ENCODE data around the gene IFT57.

IFT57 gene

DNA sequence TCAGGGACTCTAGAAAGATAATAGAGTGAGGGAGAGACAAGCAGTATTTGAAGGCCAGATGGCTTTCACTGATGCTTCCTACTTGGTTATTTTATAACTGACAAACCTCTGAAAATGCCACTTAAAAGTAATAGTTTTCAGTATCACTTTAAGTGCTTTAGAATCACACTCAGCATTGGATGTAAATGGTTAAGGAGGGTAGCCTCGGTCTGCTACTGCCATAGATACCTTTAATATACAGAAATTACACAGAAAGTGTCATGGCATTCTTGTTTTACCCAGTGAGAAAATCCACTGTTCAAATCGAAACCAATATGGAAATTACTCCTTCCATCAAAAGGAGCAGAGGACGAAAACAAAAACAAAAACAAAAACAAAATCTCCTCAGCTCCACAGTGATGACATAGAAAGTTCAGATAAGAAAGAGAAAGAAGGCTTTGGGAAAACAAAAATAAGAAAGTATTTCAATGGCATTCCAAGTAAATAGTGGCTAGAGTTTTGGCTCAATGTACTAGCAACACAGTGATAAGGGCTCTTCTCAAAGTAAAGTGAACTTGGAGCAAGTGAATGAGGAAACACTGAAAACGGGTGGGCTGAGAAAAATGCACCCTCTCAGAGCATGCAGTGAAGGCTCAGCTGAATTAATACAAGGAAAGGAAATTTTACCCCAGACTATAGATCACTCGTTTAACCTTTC, 88.2 kb downstream of the IFT57 start:
- no peak for DNase-seq
- in situ Hi-C loops (cut with HindIII; ENCODE audit: low pct_ligation_motif_present, low pct_unique_long_range_greater_than_20kb, low sequenced_read_pairs), result no loop called here

DNA sequence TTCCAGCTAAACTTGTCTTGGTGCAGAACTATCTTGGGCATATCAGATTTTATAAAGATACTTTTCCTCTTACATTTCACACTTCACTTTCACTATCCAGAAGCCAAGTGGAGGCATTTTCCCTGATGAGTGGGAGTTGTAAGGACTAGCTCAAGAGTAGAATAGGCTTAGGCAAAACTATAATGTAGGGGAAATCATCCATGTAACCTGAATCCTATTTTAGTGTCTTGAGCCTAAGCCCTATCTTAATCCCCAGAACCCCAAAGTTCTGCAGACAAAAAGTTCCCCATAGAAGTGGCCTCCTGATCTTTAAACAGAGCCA, 89.2 kb downstream of the IFT57 start:
- DNase-seq, result no peak
- in situ Hi-C loops (cut with HindIII; ENCODE audit: low pct_ligation_motif_present, low pct_unique_long_range_greater_than_20kb, low sequenced_read_pairs), result no loop called here

DNA sequence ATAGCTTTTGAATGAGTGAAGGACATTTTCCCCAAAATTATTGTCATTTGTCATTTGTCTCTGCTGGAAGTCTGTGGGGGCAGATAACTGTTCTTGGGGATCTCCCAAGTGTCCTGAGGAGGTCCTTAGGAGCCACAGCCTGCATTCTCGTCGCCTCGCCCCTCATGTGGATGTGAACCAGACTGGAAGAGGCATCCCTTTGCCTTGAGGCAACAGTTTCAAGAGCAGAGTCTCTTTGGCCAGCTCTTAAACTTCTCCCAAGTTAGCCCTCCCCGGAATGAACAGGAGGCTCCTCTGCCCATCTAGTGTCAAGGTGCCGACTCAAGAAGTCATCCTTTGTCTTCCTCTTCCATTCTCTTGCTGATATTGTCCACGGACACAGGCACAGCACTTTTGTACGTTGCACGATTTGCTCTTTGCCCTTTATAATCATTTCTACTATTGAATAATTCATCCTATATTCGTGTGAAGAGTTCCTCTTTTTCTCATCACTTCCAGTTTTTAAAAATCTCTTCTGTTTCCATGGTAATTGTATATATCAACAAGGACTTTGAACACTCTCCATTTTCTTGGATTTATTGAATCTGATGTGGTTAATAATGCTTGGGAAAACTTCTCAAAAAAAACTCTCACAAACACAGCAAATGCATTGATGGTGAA, 90.6 kb downstream of the IFT57 start:
- DNase-seq, result no peak
- in situ Hi-C loops (cut with HindIII; ENCODE audit: low pct_ligation_motif_present, low pct_unique_long_range_greater_than_20kb, low sequenced_read_pairs), result no loop called here

DNA sequence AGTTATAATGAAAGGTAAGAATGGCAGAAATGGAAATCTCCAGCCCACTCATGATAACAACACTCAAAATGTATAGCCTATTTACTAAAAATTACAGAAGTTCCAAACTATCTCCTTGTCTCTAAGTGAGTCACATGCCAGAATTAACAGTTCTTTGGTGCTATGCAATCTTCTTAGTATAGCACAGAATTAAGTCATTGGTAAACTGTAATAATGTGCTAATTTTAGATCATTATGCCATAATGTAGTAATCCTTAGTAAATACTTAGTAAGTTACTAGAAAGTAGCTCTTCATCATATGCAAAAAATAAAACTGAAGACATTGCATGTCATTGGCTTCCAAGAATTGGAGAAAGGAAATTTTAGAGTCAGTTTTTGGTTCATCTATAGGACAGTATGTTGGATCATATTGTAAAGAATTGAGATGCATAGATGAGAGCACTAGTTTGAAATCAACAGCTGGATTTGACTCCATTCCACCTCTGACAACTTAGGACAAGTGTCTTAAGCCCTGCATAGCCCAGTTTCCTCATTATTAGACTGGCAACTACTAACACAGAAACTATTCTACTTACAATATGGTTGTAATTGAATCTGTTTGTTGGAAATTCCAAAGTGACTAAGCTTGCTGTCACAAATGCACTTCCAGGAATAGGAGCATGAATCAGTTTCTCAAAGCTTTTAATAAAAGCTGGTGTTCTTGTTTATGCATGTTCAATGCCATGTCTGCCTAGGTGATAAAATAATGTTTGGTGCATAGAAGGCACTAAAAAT, 91.3 kb downstream of the IFT57 start:
- in situ Hi-C loops (cut with HindIII; ENCODE audit: low pct_ligation_motif_present, low pct_unique_long_range_greater_than_20kb, low sequenced_read_pairs), result no loop called here
- DNase-seq, result peak; percentile 40

DNA sequence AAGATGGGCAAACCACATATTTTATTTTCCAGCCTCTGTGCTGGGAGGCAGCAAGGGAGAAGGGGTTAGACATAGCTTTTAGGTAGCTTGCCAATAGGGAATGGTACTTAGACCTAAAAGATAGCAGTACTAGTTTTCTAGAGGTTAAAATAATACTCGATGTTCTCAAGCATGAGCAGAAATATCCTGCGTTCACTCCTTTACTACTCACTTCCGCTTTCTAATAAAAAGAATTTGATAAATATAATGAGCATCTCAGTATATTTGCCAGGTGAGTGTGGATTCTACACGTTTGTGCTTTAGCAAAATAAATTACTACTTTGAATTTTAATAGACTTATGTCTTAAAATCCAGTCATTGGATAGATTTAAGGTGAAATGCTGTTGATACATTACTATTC, 92.0 kb downstream of the IFT57 start:
- no peak for DNase-seq
- in situ Hi-C loops (cut with HindIII; ENCODE audit: low pct_ligation_motif_present, low pct_unique_long_range_greater_than_20kb, low sequenced_read_pairs), result no loop called here

DNA sequence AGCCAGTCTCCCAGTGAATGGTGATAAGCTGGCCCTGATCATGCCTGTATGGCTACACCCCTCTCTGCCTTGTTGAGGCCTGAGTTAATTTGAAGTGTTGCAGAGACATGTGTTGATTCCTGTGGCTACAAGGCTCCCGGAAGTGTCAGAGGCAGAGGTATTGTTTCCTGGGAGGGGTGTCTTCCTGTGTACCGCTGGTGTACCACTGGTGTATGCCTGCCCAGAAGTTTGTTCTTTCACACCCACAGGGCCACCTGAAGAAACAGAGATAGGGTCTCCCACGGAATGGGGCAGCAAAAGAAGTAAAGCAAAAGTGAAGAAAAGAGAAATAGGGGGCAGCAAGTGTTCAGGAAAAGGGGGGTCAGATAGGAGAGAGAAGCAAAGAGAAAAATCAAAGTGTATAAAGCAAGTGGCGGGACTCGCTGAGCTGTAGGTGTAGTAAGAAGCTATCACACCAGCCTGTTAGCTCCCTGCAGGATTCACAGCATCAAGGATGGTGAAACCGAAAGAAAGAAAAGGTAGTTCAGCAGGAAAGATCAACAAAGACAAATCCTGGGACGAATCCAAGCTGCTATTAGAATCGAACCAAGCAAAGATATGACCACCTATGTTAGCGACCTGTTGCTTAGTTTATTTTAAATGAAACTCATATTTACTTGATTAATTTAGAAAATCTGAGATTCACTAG, 94.8 kb downstream of the IFT57 start:
- in situ Hi-C loops (cut with HindIII; ENCODE audit: low pct_ligation_motif_present, low pct_unique_long_range_greater_than_20kb, low sequenced_read_pairs), result no loop called here
- no peak for DNase-seq

DNA sequence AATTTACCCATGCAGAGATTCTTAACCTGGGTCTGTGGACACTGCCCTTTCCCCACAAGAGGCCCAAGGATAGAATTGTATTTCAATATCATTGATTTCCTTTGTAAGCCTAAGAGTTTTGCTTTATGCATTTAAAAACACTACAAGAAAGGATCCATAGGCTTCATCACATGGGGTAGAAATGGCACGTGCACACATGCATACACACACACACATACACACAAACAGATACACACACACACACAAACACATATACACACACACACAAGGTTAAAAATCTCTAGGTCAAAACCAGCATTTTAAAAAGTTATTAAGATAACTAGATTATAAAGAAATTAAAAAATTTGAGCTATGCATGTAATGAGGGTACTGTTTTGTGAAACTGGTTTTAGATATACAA, 95.9 kb downstream of the IFT57 start:
- no peak for DNase-seq
- in situ Hi-C loops (cut with HindIII; ENCODE audit: low pct_ligation_motif_present, low pct_unique_long_range_greater_than_20kb, low sequenced_read_pairs), result no loop called here

DNA sequence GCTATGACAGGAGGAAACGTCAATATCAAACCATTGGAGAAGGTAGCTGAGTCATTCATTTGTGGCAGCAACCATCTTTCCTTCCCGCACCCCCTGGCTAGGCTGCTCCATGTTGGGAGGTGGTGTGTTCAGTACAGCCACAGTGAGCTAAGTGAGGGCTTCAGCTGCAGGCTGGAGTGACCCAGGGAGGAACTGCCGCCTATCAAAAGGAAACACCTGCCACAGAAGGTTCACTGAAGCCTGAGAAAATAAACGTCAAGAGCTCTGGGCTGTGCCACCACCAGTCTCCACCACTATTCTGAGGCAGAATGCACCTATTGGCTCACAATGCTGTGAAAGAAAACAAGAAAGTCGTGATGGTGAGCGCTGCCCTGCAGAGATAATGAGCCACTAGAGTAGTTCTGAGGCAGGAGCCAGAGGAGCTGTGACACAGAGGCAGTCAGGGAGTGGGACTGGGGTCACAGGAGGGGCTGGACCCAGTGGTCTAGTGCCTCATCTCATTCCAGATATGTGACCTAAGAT, 96.6 kb downstream of the IFT57 start:
- no peak for DNase-seq
- in situ Hi-C loops (cut with HindIII; ENCODE audit: low pct_ligation_motif_present, low pct_unique_long_range_greater_than_20kb, low sequenced_read_pairs), result no loop called here

DNA sequence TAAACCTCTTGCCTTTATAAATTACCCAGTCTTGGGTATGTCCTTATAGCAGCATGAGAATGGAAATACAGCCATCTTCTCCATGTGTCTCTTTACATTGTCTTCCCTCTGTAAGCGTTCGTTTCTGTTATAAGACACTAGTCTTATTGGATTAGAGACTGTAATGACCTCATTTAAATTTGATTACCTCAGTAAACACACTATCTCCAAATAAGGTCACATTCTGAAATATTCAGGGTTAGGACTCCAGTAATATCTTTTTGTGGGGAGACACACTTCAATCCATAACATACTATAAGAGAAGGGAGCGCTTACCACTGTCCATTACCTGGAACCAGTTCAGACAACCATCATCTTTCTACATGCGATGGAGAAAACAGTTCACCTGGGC, 97.1 kb downstream of the IFT57 start:
- no peak for DNase-seq
- in situ Hi-C loops (cut with HindIII; ENCODE audit: low pct_ligation_motif_present, low pct_unique_long_range_greater_than_20kb, low sequenced_read_pairs), result no loop called here

DNA sequence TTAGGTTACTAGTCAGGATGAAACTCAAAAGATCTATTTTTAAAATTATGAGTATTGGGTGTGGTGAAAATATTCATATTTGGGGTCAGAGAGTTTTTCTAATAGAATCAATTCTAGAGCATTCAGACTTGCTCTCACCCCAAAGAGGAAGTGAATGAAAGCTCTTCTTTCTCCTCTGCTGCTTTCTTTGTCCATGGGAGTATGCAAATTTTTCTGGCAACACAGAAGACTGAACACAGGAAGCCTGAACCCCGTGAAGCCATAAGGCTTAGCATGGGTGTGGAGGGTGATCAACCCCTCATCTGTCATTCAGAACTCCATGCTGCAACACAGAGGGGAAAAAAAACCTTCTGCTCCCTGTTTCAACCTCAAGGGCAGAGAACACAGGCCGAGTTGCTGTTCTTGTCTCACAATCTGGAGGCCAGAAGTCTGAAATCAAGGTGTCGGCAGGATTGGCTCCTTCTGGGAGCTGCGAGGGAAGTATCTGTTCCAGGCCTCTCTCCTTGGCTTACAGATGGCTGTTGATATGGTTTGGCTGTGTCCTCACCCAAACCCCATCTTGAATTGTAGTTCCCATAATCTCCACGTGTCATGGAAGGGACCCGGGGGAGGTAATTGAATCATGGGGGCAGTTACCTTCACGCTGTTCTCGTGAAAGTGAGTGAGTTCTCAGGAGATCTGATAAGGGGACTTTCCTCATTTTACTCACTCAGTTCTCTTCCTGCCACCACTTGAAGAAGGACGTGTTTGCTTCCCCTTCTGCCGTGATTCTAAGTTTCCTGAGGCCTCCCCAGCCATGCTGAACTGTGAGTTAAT, 97.7 kb downstream of the IFT57 start:
- no peak for DNase-seq
- in situ Hi-C loops (cut with HindIII; ENCODE audit: low pct_ligation_motif_present, low pct_unique_long_range_greater_than_20kb, low sequenced_read_pairs), result no loop called here

DNA sequence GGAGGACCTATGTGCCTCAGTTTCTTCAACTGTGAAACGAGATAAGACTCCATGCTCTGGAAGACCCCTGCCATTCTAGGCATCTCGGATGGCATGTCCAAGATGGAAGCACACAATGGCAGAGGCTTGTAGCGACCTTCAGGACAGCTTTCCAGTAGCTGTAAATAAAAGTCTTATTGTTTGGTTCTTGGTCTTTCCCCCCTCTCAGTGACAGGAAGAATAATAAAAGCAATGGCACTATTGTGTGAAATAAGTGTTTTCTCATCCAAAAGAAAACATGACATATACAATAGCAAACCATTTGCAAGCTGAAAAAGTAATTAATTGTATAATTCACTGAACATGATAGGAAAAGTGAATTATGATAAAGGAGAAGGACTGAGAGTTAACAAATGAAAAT, 98.9 kb downstream of the IFT57 start:
- DNase-seq, result no peak
- in situ Hi-C loops (cut with HindIII; ENCODE audit: low pct_ligation_motif_present, low pct_unique_long_range_greater_than_20kb, low sequenced_read_pairs), result no loop called here

DNA sequence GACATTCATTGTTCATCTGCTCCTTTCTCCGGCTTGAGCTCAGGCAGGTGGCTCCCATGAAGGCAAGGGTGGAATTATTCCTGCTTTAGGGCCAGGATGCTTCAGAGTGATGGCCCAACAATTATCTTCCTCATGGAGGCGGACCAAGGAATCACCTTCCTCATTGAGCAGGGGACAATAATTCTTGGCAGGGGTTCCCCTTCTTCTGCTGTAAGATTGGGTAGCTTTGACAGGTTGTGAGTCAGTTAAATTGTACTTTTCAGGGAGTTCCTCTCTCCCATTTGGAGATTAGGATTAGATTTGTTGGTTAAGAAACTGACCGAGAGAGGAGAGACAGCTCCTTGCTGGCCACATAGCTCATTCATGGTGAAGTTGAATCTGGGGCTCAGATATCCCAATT, 99.9 kb downstream of the IFT57 start:
- in situ Hi-C loops (cut with HindIII; ENCODE audit: low pct_ligation_motif_present, low pct_unique_long_range_greater_than_20kb, low sequenced_read_pairs), result no loop called here
- DNase-seq, result no peak

DNA sequence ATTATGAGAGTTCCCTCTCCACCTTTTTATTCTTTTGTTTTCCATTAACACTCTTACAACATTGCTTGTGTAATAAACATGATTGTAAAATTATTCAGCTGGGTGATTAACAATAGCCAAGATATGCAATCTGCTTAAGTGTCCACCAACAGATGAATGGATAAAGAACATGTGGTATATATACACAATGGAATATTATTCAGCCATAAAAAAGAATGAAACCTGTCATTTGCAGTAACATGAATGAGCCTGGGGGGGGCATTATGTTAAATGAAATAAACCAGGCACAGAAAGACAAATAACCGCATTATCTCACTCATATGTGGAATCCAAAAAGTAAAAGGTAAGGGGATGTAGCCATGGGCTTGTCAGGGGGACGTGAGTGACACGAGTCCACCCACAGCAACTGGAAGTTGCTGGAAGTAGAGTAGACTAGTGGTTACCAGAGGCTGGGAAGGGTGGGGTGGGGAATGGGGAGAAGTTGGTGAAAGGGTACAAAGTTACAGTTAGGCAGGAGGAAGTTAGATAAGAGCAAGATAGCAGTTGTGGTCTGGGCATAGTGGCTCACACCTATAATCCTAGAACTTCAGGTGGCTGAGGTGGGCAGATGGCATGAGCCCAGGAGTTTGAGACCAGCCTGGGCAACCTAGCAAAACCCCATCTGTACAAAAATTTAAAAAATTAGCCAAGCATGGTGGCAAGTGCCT, 102.7 kb downstream of the IFT57 start:
- DNase-seq, result no peak
- in situ Hi-C loops (cut with HindIII; ENCODE audit: low pct_ligation_motif_present, low pct_unique_long_range_greater_than_20kb, low sequenced_read_pairs), result no loop called here

DNA sequence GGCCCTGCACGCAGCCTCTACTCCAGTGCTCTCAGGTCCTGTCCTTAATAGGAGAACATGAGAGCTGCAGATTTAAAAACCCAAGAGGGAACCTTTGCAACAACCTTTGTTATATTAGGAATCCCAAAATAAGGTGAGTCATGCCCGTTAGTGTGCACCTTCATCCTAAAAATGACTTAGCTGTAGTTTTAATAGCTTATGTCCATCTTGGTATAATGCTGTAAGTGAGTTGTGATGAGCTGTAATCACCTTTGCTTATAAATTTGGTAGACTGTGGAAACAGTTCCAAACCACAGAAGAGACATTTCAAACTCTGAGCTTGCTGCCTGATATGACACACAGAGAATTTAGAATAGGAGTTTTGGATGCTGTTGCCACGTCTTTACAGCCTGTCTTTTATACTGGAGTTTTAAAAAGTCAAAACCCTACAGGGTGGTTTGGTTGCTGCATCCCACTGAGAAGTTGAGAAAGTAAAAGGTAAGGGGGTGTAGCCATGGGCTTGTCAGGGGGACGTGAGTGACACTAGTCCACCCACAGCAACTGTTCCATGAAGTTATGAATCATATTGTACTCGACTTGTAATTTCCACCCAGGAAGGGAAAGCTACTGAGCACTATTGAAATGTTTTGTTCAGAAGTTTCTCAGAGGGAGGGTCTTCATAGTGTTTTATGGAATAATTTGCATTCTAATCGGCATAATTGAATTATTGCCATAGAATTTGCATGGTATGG, 104.0 kb downstream of the IFT57 start:
- no peak for DNase-seq
- in situ Hi-C loops (cut with HindIII; ENCODE audit: low pct_ligation_motif_present, low pct_unique_long_range_greater_than_20kb, low sequenced_read_pairs), result no loop called here

DNA sequence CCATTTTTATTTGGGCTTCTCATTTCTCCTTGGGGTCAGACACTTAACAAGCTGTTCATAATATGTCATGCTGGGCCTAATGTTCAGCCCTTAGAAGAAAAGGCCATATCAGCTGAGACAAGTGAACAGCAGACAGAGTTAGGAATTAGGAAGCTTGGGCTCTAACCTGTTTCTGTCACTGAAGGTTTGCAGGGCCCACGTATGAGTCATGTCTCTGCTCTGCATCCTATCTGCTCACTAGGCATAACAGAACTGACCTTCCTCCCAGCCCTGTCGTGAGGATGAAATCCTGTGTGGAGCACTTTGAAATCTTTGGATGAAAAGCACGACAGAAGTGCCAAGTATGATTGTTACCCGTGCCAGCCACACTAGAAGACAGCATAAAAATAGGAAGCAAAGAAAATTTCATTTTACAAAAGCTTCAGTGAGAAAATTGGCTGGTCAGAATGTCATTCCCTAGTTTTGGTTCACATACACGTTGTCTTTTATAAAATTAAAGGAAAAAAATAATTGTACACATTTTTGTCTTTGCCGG, 104.9 kb downstream of the IFT57 start:
- DNase-seq, result peak; percentile 26

DNA sequence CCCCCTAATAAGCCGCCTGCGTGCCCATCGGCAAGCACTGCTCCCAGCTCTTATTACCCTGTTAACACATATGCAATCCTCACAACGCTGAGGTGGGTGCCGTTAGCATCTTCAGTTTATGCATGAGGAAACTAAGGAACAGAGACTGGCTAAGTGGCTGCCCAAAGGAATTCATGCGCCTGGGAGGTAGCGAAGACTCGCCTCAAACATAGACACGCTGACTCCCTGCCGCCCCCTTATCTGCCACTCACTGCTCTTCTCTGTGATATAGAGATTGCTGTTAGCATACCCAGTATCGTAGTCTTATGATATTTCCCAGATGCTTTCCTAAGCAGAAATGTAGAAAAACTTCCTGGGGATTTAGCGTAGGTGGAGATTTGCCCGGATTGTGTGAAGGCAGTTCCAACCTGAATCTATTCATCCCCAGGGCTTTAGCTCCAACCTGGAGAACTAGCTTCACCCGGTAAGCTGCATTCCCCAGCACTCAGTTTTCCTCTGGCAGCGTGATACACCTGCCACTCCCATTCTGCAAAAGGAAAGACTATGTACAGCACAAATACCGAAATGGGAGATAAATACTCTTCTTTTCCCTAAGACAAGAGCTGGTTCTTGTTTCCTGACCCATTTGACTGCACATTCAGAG, 107.7 kb downstream of the IFT57 start:
- no peak for DNase-seq
- in situ Hi-C loops (cut with HindIII; ENCODE audit: low pct_ligation_motif_present, low pct_unique_long_range_greater_than_20kb, low sequenced_read_pairs), result no loop called here

More for the DNA sequence above, 104.9 kb downstream of the IFT57 start:
- in situ Hi-C loops (cut with HindIII; ENCODE audit: low pct_ligation_motif_present, low pct_unique_long_range_greater_than_20kb, low sequenced_read_pairs), result no loop called here

DNA sequence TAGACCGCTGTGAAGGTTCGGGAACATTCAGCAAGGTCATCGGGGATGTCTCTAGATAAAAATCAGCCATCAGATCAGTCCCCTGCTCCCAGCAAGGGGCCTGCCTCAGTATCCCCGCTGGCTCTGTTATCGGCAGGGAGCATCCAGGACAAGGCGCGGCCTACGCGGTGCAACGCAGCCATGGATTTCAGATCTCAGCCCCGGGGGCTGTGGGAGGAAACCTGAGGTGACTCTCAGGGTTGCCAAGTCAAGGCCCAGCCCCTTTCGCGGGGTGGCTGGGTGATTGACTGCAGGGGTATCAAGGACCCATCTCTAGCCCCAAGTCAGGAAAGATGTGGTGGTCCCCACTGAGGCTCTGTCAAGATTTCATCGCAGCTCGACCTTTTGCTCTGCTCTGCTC, 108.2 kb downstream of the IFT57 start:
- DNase-seq, result no peak
- in situ Hi-C loops (cut with HindIII; ENCODE audit: low pct_ligation_motif_present, low pct_unique_long_range_greater_than_20kb, low sequenced_read_pairs), result no loop called here

All from ACHN (cell line).